A673 (cell line): ENCODE data around the gene SLC28A1. TPM values are rescaled to one million over a fixed set of nuclear protein-coding genes. Genes with fewer than 3 reads are reported as not detected.

Experiments
- BruUV-seq: library from RNA; stranded (reverse); fragments of 400-500 nt; replicated peaks from 2 replicates; lab custom pipeline; 2021; lab: Mats Ljungman, UMichigan
- CTCF ChIA-PET: fragments of 300-600 bp; sonication (Branson Sonifier 250); formaldehyde crosslinking; loops from one replicate; lab custom pipeline; 2022; ENCODE audit warnings: antibody characterized with exemption; lab: Charles Lee
- POLR2A ChIA-PET: fragments of 300-600 bp; sonication (Branson Sonifier 250); formaldehyde crosslinking; loops from one replicate; lab custom pipeline; 2022; ENCODE audit warnings: antibody characterized with exemption; ENCODE audit not compliant: low non-redundant PET; lab: Charles Lee
- DNase-seq: peaks from one replicate; pipeline ENCODE4 v3.0.0-alpha.2; 2015; ENCODE audit warnings: low spot score
- H3K27ac ChIP-seq: fragments of 200-600 bp; sonication (generic); 2 replicates; pipeline ENCODE4 v1.5.1; 2016; ENCODE audit warnings: mixed run types, low read depth, mild to moderate bottlenecking, mixed read lengths, antibody characterized with exemption, low read length; ENCODE audit not compliant: poor library complexity, severe bottlenecking
- H3K27me3 ChIP-seq: fragments of 200-600 bp; sonication (generic); replicated peaks from 2 replicates; pipeline ENCODE4 v1.6.1; 2017; ENCODE audit warnings: mixed run types, low read depth, mild to moderate bottlenecking, mixed read lengths, antibody characterized with exemption, low read length; ENCODE audit not compliant: insufficient read depth, poor library complexity
- H3K36me3 ChIP-seq: fragments of 200-600 bp; sonication (generic); 2 replicates; pipeline ENCODE4 v1.6.1; 2016; ENCODE audit warnings: mixed run types, mild to moderate bottlenecking, mixed read lengths, antibody characterized with exemption, low read length; ENCODE audit not compliant: insufficient read depth, poor library complexity, severe bottlenecking
- H3K4me1 ChIP-seq: fragments of 200-600 bp; sonication (generic); 2 replicates; pipeline ENCODE4 v1.6.1; 2017; ENCODE audit warnings: mixed run types, mild to moderate bottlenecking, mixed read lengths, antibody characterized with exemption, low read length; ENCODE audit not compliant: insufficient read depth, poor library complexity, severe bottlenecking
- H3K4me3 ChIP-seq: fragments of 200-600 bp; sonication (generic); 2 replicates; pipeline ENCODE4 v1.5.1; 2016; ENCODE audit warnings: low read depth, mixed run types, mild to moderate bottlenecking, mixed read lengths, low read length; ENCODE audit not compliant: poor library complexity, severe bottlenecking
- H3K9me3 ChIP-seq: fragments of 200-600 bp; sonication (generic); 2 replicates; pipeline ENCODE4 v1.6.1; 2016; ENCODE audit warnings: mixed run types, low read depth, mild to moderate bottlenecking, mixed read lengths, antibody characterized with exemption, low read length; ENCODE audit not compliant: poor library complexity, severe bottlenecking
- CTCF ChIP-seq: fragments of 300-800, 200-600 bp; sonication (generic); conservative IDR thresholded peaks from 2 replicates; pipeline ENCODE4 v1.5.1; 2017; ENCODE audit warnings: low read depth, mild to moderate bottlenecking, antibody characterized with exemption, low read length, moderate library complexity, mixed read lengths
- EZH2 ChIP-seq: fragments of 200-600 bp; sonication (generic); IDR thresholded peaks from 2 replicates; pipeline ENCODE4 v1.6.1; 2017; ENCODE audit warnings: borderline replicate concordance, low read depth, mild to moderate bottlenecking, mixed read lengths, antibody characterized with exemption, low read length; ENCODE audit not compliant: poor library complexity, severe bottlenecking
- intact Hi-C: fragments of 100-400 bp; cut with micrococcal nuclease; formaldehyde crosslinking; loops from one replicate; pipeline ENCODE4 v1.10.0; 2022; ENCODE audit not compliant: unreplicated experiment
- total RNA-seq: library from RNA; stranded (reverse); gene quantifications from 2 replicates; pipeline ENCODE4 v1.2.3, GENCODE V29; 2021

SLC28A1 gene
- total RNA-seq, 1 experiment from 2014 or later = not detected

GRCh38 chr15:84968301-84968700, 83.8 kb downstream of the SLC28A1 start:
- Histone ChIP-seq H3K4me3 (no peak overlapping the region), H3K27ac (peak overlapping the region; percentile 80), H3K4me1 (peaks cover 33% of the 10 kb centered on the region), H3K36me3 (no peaks in the 10 kb centered on the region), H3K9me3 (peaks cover 8% of the 10 kb centered on the region), H3K27me3 (no peaks in the 10 kb centered on the region)
- DNase-seq = no peak
- intact Hi-C loops = no loop called here
- CTCF ChIA-PET = no interaction called here
- no peak for TF ChIP-seq EZH2
- no peak for TF ChIP-seq CTCF
- BruUV-seq = no TSS peak
- POLR2A ChIA-PET = no interaction called here

DNA sequence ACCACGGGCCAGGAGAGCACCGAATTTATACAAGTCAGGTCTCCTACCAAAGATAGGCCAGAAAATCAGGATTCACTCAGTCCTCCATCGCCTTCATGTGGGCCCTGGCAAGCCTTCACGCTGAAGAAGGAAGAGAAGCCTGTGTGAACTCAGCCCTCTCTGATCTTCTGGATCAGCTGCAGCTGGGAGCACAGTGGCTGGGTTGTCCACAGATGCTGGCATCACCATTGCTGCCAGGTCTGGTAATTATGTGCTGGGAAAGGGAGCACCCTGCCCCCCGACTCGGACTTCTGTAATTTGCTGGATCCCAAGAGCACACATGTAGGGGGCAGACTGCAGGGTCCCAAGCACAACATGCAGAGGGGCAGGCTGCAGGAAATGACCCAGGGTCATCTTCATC, 84.8 kb downstream of the SLC28A1 start:
- intact Hi-C loops = no loop called here
- Histone ChIP-seq H3K9me3 (peaks cover 8% of the 10 kb centered on the region), H3K4me1 (peaks cover 41% of the 10 kb centered on the region), H3K4me3 (no peak overlapping the region), H3K27ac (peak overlapping the region; percentile 66), H3K36me3 (no peaks in the 10 kb centered on the region), H3K27me3 (no peaks in the 10 kb centered on the region)
- POLR2A ChIA-PET = no interaction called here
- DNase-seq = no peak
- CTCF ChIA-PET = no interaction called here
- BruUV-seq = no TSS peak
- TF ChIP-seq CTCF = no peak
- no peak for TF ChIP-seq EZH2

GRCh38 chr15:84970843-84971242, 86.4 kb downstream of the SLC28A1 start:
- no peak for DNase-seq
- ChIA-PET CTCF (interaction anchor here (1.4 kb wide), 1 partner anchor 16 kb away, joined by 3 read pairs; no protein-coding TSS in a partner anchor), POLR2A (no interaction called here)
- H3K36me3 ChIP-seq = no peaks in the 10 kb centered on the region
- H3K27ac ChIP-seq = no peak overlapping the region
- H3K27me3 ChIP-seq = no peaks in the 10 kb centered on the region
- H3K4me3 ChIP-seq = no peak overlapping the region
- H3K4me1 ChIP-seq = peaks cover 57% of the 10 kb centered on the region
- BruUV-seq = no TSS peak
- H3K9me3 ChIP-seq = peaks cover 2% of the 10 kb centered on the region
- intact Hi-C loops = no loop called here
- TF ChIP-seq CTCF (no peak), EZH2 (no peak)
